K562 (cell line): ENCODE data around the gene B4GALT7. TPM values are rescaled to one million over a fixed set of nuclear protein-coding genes. Genes with fewer than 3 reads are reported as not detected.

Experiments used
- BACH1 ChIP-seq: fragments of 200-800 bp; sonication (Bioruptor generic); IDR thresholded peaks from 2 replicates; pipeline ENCODE4 v1.6.1; 2016; ENCODE audit warnings: missing genetic modification characterization, missing compliant biosample characterization
- CBFA2T3 ChIP-seq: fragments of 450-650 bp; IDR thresholded peaks from 2 replicates; pipeline ENCODE4 v1.6.1; 2017
- CREB3L1 ChIP-seq: fragments of 450-650 bp; IDR thresholded peaks from 2 replicates; pipeline ENCODE4 v1.6.1; 2014; ENCODE audit warnings: low read depth, mild to moderate bottlenecking, moderate library complexity, borderline replicate concordance
- CREM ChIP-seq: IDR thresholded peaks from 2 replicates; pipeline ENCODE4 v1.6.1; 2014; ENCODE audit warnings: antibody characterized with exemption, low read depth
- CTBP1 ChIP-seq: fragments of 450-650 bp; IDR thresholded peaks from 2 replicates; pipeline ENCODE4 v1.6.1; 2016; ENCODE audit warnings: borderline replicate concordance
- EP300 ChIP-seq: IDR thresholded peaks from 2 replicates; pipeline ENCODE4 v1.6.1; 2012; ENCODE audit warnings: low read length, improper control_type of control experiment
- FOXJ2 ChIP-seq: fragments of 200-800 bp; sonication (Bioruptor generic); IDR thresholded peaks from 2 replicates; pipeline ENCODE4 v1.6.1; 2016; ENCODE audit warnings: missing genetic modification characterization, missing compliant biosample characterization
- FOXK1 ChIP-seq: sonication (generic); formaldehyde crosslinking; IDR thresholded peaks from 2 replicates; pipeline ENCODE4 v1.8.0; 2022; ENCODE audit warnings: missing genetic modification reagents, mild to moderate bottlenecking, borderline replicate concordance
- GMEB1 ChIP-seq: fragments of 250-450 bp; sonication (Bioruptor Pico); IDR thresholded peaks from 2 replicates; pipeline ENCODE4 v1.4.0; 2020; ENCODE audit warnings: mild to moderate bottlenecking
- LEF1 ChIP-seq: fragments of 450-650 bp; IDR thresholded peaks from 2 replicates; pipeline ENCODE4 v1.6.1; 2016; ENCODE audit warnings: mild to moderate bottlenecking
- MEIS2 ChIP-seq: fragments of 450-650 bp; IDR thresholded peaks from 2 replicates; pipeline ENCODE4 v1.6.1; 2014; ENCODE audit warnings: mild to moderate bottlenecking; ENCODE audit not compliant: partially characterized antibody
- NCOA2 ChIP-seq, 2 experiments: fragments of 450-650 bp; IDR thresholded peaks; 2 replicates each; pipeline ENCODE4 v1.6.1; 2018; ENCODE audit warnings: mild to moderate bottlenecking in 2 of 2, moderate library complexity in 1 of 2; ENCODE audit not compliant: partially characterized antibody in 2 of 2
- NRF1 ChIP-seq, 2 experiments: fragments of 450-650 bp; IDR thresholded peaks in 1 of 2; conservative IDR thresholded peaks in 1 of 2; 2 replicates each; pipeline ENCODE4 v1.6.1; 2014; ENCODE audit warnings: mild to moderate bottlenecking in 2 of 2
- U2AF1 ChIP-seq: fragments of 200-400 bp; formaldehyde crosslinking; optimal IDR thresholded peaks from 2 replicates; pipeline ENCODE3; 2017; ENCODE audit warnings: mild to moderate bottlenecking, low read depth, low read length, moderate library complexity
- USF1 ChIP-seq: sonication (generic); formaldehyde crosslinking; IDR thresholded peaks from 2 replicates; pipeline ENCODE4 v1.9.0; 2022; ENCODE audit warnings: mild to moderate bottlenecking, missing genetic modification reagents
- ZBTB12 ChIP-seq: fragments of 250-450 bp; sonication (Bioruptor Pico); IDR thresholded peaks from 2 replicates; pipeline ENCODE4 v1.4.0; 2020
- ZNF589 ChIP-seq: fragments of 200-800 bp; sonication (Bioruptor generic); IDR thresholded peaks from 2 replicates; pipeline ENCODE4 v1.6.1; 2016; ENCODE audit warnings: low read depth, missing genetic modification characterization, missing compliant biosample characterization
- ZNF644 ChIP-seq: fragments of 200-800 bp; sonication (Bioruptor generic); IDR thresholded peaks from 2 replicates; pipeline ENCODE4 v1.6.1; 2016; ENCODE audit warnings: low read depth, missing genetic modification characterization, missing compliant biosample characterization
- ZNF780A ChIP-seq: fragments of 250-450 bp; sonication (Bioruptor Pico); IDR thresholded peaks from 2 replicates; pipeline ENCODE4 v1.5.0; 2021; ENCODE audit warnings: mild to moderate bottlenecking
- polyA plus RNA-seq, 8 experiments: library from polyadenylated mRNA; depleted of rRNA in 4 of 8; stranded (reverse) in 5 of 8; unstranded in 3 of 8; fragments of >200 nt; fragmentation: Nextera tagmentation in 2 of 8; fragmentation: Illumina TruSeq in 1 of 8; extraction: Ambion mirVana in 2 of 8; extraction: Trizol in 1 of 8; gene quantifications; 2 replicates each; pipeline versions ENCODE4 v1.2.1 to v1.2.3, GENCODE V29; 2011 to 2014; ENCODE audit warnings: inconsistent platforms in 1 of 8, missing spikeins in 1 of 8
- total RNA-seq, 7 experiments: library from RNA; depleted of rRNA in 6 of 7; stranded (reverse); fragments of >200 nt in 6 of 7; fragmentation: Illumina TruSeq in 2 of 7; extraction: Trizol in 2 of 7; gene quantifications; 2 replicates each; pipeline versions ENCODE4 v1.2.1 to v1.2.3, GENCODE V29; 2011 to 2021; ENCODE audit warnings: low replicate concordance in 1 of 7

The B4GALT7 gene
- total and polyA plus RNA-seq, 9 of the 15 experiments (the other 6 are each of a cell fraction or from before 2014, with no cell fraction given): 0.34 to 17.7 (median 9.1) TPM

GRCh38 chr5:177557041-177557647, 42.8 kb upstream of the B4GALT7 start (continued):
- TF ChIP-seq USF1 (CRISPR knock-in tag): peak; percentile 93
- TF ChIP-seq EP300: peak; percentile 53
- peak; percentile 82 for TF ChIP-seq ZNF644
- peak; percentile 87 for TF ChIP-seq CREM
- no peak for TF ChIP-seq GMEB1 (CRISPR knock-in tag)
- peak; percentile 89 for TF ChIP-seq MEIS2
- no peak for TF ChIP-seq U2AF1
- TF ChIP-seq BACH1 (tag): no peak
- no peak for TF ChIP-seq FOXK1 (CRISPR knock-in tag)
- TF ChIP-seq CBFA2T3: peak; percentile 52; the same call in 1 of the 2 replicates
- no peak for TF ChIP-seq NCOA2 (IDR thresholded peaks at IDR 0.05; ENCODE audit: partially characterized antibody in 2 of 2)
- TF ChIP-seq NRF1 (conservative IDR thresholded peaks at IDR 0.05 in 1 of 2, IDR thresholded peaks at IDR 0.05 in 1 of 2): peak; percentile 60 to 70
- peak; percentile 42; the same call in 1 of the 2 replicates for TF ChIP-seq CTBP1
- 0 out of 2 replicates have a peak, but pooled peaks have one; percentile 19 for TF ChIP-seq CREB3L1
- TF ChIP-seq ZNF589 (CRISPR knock-in tag): 0 out of 2 replicates have a peak, but pooled peaks have one; percentile 26
- no peak for TF ChIP-seq ZNF780A (CRISPR knock-in tag)
- peak; percentile 71; the same call in 1 of the 2 replicates for TF ChIP-seq LEF1
- TF ChIP-seq FOXJ2: peak; percentile 68; the same call in 1 of the 2 replicates
- peak; percentile 59; the same call in 1 of the 2 replicates for TF ChIP-seq ZBTB12 (CRISPR knock-in tag)
